Neural cell (in vitro differentiated cells): ENCODE data around the gene ZNF346.

Experiments
- CTCF ChIP-seq: fragments of 450-650 bp; IDR thresholded peaks from 2 replicates; pipeline ENCODE4 v1.5.1; 2014; ENCODE audit warnings: antibody characterized with exemption, mild to moderate bottlenecking, moderate library complexity; ENCODE audit not compliant: poor library complexity, severe bottlenecking
- EZH2 ChIP-seq: fragments of 200-600, 300-800 bp; shearing (Covaris generic), sonication (generic); IDR thresholded peaks from 2 replicates; pipeline ENCODE4 v1.6.1; 2014; ENCODE audit warnings: antibody characterized with exemption, low read length, borderline replicate concordance, mild to moderate bottlenecking; ENCODE audit not compliant: insufficient read depth, poor library complexity, severe bottlenecking
- POLR2AphosphoS5 ChIP-seq: IDR thresholded peaks from 2 replicates; pipeline ENCODE4 v1.6.1; 2012

- TF ChIP-seq CTCF (no peak), POLR2AphosphoS5 (no peak), EZH2 (no peak)
Measured at GRCh38 chr5:177020033-177020432, 2.5 kb upstream of the ZNF346 start.
